Measurements from ENCODE around the gene CELSR1.
A peak's percentile ranks its signal among the peaks of the same experiment; 100 is the strongest.

The CELSR1 gene

GRCh38 chr22:46348099-46348695 is 189.2 kb downstream of the CELSR1 start:
- DNase-seq (ENCODE audit: low read depth) = no peak

DNA sequence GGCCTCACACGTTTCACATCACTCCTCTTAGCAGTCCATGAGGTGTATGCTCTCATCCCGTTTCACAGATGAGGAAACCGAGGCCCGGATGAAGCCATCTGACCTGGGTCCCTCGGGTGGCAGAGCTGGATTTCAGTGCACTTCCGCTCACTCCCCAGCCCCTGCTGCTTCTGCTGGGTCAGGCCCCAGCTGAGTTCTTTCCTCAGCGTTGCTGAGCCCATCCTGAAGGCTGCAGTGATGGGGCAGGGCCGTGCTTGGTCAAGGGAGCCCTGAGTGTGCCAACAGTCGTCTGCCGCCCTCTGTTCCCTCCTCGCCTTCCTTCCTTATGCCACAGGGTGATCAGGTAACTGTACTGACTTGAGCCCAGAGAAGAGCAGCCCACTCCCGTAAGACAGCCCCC is 189.8 kb downstream of the CELSR1 start:
- no peak for DNase-seq (ENCODE audit: low read depth)

GRCh38 chr22:46346680-46347405 is 190.6 kb downstream of the CELSR1 start:
- DNase-seq (ENCODE audit: low read depth) = no peak

GRCh38 chr22:46340676-46341075 is 196.7 kb downstream of the CELSR1 start:
- DNase-seq (ENCODE audit: low read depth) = no peak

DNA sequence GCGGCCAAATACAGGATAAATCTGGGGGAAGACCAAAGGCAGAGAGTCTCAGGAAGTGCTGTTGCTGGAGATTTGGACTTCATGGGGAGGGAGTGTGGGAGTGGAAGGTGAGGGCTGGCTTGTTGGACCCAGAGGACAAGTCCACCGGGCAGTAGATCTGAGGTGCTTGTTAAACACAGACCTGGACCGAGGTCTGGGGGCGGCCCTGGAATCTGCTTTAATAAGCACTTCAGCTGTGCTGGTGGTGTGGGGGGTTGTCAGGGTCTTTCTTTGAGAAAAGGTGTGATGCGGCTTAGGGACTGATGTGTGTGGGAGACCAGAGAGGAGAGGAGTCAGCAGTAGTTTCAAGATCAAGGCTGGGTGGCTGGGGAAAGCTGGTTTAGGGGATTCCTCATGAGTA is 197.5 kb downstream of the CELSR1 start:
- no peak for DNase-seq (ENCODE audit: low read depth)

DNA sequence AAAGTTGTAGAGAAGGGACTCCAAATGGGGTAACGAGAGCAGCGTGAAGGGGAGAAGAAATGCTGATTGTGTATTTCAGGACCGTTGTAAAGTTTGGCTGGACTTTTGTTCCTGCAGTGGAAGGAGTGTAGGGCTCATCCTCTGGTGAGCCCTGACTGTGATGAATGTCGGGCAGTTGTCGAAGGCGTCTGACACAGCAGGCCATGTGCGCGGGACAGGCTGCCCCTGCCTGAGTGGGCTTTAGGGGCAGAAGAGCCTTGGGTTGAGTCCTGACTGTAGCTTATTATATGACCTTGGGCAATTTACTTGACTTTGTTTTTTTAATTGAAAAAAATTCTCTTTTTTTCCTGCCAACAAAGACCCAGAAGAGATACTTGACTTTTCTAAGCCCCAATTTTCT is 198.8 kb downstream of the CELSR1 start:
- no peak for DNase-seq (ENCODE audit: low read depth)

DNA sequence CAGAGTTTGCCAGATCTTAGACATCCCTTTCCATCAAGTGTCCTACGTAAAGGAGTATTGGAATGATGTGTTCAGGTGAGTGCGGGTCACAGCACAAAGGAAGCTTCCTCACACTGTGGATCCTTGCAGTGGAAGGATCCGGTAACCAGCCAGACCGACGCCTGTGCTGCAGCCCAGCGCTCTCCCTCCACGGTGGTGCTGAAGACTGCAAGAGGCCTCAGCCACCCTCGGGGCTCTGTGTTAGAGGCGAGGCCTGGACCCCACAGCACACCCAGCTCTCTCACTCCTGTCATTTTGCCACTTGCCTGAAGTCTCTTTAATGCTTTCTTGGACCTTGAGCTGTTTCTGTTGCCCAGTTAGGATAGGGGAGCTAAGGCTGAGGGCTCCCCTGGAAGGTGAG is 199.6 kb downstream of the CELSR1 start:
- no peak for DNase-seq (ENCODE audit: low read depth)

DNA sequence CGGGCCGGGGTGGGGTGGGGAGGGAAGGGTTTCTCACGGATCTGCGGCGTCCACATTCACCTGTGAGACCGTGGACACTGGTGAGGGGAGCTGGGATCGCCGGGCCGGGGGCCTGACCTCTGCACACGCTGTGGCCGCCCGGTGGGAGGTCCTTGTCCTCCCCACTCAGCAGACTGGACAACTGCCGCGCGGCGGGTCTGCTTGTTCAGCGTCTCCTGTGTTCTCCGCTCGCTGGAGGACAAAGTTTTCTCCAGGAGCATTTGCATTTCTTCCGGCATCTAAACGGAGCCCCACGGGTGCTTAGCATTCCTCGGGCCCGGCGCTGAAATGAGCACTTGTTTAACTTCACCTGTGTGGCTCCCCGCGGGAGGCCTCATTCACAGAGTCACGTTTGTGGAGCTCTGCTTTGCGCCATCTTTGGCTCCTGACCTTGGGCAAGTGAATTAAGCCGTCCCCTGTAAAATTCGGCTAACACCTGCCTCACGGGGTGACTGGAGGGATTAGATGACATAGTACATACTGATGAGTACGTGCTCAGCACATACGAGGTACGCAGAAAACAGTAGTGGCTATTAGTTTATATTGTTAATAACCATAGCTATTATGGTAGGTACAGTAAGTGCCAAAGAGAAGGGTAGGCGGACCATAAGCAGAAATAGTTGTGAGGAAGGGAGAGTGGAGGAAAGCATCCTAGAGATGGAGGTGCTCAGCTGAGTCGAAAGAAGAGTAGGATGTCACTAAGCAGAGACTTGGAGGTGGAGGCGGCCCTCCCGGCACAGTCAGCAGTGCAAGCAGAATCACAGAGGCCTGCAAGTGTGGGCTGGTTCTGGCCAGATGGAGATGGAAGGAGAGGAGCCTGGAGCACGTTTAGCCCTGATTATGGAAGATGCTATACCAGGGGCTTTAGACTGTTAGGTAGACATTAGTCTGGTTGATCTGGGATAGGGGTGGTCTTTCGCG is 201.0 kb downstream of the CELSR1 start:
- DNase-seq (ENCODE audit: low read depth) = no peak

- peak; percentile 78 for DNase-seq (ENCODE audit: low read depth)
Measured at GRCh38 chr22:46335201-46336118, 202.0 kb downstream of the CELSR1 start, which contains the start of gene TRMU. Gene TRMU, plus strand, starts transcription at chr22:46335714. Its CDS starts 51 bp downstream, at chr22:46335765.

- no peak for DNase-seq (ENCODE audit: low read depth)
Measured at GRCh38 chr22:46331496-46331895, 205.9 kb downstream of the CELSR1 start.

DNA sequence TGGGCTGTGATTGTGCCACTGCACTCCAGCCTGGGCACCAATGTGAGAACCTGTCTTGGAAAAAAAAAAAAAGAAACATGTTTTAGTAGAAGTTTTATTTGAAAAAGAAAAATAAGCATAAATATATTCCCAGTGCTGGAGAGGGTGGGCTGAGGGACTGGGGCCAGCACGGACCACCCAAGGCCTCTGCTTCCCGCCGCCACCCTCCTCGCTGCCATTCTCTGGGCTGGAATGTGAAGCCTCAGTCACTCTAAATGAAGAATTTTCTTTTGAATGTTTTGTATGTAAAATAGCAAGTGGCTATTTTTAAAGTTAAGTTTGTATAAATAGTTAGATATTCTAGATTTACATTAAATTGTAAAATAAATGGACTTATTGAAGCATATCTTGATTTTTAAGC is 207.0 kb downstream of the CELSR1 start:
- DNase-seq (ENCODE audit: low read depth) = no peak

DNA sequence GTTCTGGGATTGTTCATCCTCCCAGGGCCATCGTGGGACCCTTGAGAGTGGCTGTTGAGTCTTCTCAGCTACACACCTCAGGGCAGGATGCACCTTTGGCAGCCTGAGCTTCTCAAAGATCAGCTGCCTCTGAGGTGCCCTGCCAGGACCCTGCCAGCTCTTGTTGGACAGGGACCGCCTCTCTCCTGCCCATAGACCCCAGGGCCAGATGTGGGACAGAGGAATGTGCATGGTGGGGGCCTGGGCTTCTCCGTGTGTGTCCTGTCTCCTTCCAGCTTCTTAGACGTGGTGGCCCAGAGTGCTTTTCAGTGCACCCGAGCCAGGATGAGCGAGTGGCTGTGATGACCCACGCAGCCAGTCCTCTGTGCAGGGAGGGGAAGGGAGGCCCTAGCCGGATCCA is 207.8 kb downstream of the CELSR1 start:
- DNase-seq (ENCODE audit: low read depth) = no peak

DNA sequence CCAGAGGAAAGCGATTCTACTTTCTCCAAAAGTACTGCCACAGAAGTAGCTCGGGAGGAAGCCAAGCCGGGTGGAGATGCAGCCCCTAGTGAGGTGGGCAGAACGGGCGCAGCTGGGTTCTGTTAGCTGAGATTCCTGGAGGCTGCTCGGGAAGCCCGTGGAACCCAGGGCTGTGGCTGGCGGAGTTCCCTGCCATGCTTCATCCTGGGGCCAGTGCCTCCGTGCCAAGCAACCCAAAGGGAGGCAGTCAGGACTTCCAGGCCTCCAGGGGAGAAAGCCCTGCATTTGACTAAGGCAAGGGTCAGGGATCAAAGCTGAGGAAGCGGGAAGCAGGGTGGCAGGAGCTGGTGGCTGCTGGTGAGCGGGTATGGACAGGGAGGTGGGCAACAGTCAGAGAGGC is 208.6 kb downstream of the CELSR1 start:
- DNase-seq (ENCODE audit: low read depth) = no peak

DNA sequence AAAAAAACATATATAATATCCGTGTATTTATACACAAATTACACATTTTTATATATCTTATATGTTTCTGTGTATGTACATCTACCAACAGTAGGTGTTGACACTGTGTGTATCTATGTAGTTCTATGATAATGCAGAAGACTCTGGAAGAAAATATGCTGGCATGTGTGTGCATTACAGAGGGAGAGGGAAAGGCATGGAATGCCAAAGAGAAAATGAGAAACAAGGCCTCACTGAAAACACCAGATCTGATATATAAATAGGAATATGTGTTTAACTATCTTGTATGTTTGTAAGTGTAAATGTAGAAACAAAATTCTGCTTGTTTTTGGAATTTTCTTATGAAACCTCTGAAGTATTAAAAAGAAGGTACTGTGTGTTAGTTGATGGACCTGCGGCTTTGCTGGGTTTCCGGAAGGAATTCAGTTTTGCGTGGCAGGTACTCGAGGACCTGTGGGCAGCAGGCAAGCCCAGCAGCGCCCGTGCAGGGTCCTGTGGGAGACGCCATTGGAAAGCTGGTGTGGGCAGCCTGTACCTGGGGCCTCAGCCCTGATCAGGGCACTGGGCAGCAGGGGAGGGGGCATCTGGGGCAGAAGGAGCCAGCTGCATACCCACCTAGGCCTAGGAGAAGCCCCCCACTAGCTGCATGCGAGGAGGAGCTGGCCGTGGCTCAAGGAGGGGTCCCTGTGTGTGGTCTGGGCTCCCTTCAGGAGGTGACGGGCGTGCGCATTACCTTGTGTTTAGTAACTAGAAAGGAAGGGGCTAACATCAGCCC is 209.5 kb downstream of the CELSR1 start:
- DNase-seq (ENCODE audit: low read depth) = no peak

GRCh38 chr22:46326066-46326680 is 211.2 kb downstream of the CELSR1 start:
- DNase-seq (ENCODE audit: low read depth) = no peak

DNA sequence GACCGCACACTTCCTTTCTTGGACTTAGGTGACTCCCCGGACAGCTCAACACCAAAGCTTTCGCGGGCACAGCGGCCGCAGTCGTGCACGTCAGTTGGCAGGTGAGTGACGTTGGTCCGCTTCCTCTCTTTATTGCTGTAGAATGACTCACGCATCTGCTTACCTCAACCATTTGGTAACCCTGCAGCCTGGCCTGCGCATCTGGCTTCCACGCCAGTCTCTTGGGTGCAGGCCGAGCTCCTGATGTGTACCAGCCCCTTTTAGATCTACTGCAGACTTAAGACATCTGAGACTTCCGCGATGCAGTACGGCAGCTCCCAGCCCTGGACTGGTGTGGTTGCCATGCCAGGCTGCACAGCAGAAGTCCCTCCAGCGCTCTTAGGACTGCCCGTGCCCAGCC is 214.3 kb downstream of the CELSR1 start:
- no peak for DNase-seq (ENCODE audit: low read depth)

DNA sequence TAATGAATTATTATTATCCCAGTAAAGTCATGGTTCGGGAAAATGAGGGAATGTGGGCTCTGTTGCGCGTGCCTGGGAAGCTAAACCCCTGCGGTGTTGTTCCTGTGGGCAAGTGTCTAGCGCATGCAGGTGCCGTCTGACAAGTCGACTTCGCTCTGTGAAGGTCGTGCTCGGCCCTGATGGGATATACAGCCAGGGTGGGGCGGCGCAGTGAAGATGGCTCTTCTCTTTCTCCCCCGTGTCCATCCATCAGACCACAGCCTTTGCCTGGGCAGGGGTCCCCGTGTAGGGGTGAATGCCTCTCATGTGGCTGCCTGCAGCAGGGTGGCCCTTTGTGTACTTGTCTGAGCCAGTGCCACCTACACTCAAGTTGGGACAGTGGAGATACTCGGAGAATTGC is 214.7 kb downstream of the CELSR1 start:
- no peak for DNase-seq (ENCODE audit: low read depth)

DNA sequence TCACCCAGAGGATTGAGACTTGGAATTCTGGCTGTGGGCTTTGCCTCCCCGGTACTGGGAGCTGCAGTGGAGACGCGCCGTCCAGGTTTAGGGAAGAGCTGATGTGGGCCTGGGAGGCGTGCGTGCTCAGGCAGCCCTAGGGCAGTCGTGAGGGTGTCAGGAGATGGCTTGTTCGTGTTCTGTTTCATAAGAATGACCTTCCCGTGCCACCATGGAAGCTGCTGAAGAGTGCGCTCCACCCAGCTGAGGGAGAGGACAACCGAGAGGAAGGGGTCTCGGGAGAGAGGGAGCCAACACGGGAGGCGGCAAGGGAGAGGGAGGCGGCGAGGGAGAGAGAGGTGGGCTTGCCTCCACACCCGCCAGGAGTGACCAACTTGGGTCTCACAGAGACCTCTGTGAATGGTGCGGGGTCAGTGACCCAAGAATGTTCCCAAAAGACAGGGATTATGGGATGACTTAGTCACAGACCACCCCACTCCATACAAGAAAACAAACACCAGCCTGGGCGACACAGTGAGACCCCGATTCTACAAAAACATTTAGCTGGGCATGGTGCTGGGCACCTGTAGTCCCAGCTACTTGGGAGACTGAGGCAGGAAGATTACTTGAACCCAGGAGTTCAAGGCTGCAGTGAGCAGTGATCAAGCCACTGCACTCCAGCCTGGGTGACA is 216.6 kb downstream of the CELSR1 start:
- DNase-seq (ENCODE audit: low read depth) = no peak

DNA sequence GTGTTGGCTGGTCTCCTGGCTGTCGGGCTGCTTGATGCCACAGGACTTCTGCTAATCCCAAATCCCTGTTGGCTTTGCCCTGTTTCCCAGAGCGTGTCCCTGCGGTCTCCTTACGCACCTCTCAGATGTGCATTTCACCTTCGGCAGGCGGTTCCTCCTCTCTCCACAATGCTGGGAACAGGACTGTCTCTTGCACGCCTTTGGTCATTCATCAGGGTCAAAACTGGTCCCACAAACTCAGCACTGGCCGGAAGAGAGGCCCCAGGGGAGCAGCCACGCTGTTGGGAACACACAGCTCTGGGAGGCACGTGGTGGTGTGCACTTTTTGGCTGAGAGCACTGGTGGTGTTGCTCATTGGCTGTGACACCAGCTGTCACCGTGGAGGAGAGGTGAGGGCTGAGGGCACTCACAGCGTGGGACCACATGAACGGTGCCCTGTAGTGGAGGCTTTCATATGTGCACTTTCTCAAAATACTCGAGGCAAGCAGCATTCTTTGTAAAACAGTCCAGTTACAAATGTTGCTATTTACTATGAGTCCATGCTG is 217.2 kb downstream of the CELSR1 start:
- DNase-seq (ENCODE audit: low read depth) = no peak

DNA sequence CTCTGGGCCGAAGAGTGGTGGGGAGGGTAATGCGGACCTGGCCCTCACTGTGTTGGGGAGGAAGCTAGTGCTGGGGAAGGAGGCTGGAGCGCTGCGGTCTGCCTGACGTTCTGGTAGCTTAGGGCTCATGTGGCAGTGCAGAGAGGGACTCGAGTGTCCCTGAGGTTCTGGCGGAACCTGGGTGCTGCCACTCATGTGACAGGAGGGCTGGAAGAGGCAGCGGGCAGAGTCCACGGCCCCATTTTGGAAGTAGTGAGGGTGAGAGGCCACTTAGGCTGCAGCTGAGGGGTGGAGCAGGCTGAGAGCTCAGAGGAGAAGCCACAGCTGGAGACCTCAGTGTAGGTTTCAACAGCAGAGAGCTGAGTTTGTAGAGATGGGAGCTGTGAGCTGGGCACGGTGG is 218.1 kb downstream of the CELSR1 start:
- no peak for DNase-seq (ENCODE audit: low read depth)

Measured in CMK (cell line).